ENCODE data around the gene PAX7. TPM values are rescaled to one million over a fixed set of nuclear protein-coding genes. Genes with fewer than 3 reads are reported as not detected.

Gene PAX7
- total RNA-seq, 1 donor from 2014 or later: 1.4 TPM

GRCh38 chr1:18642278-18643095 is 11.8 kb downstream of the PAX7 start:
- Mint-ChIP-seq H3K36me3 (ENCODE audit: low read depth, unreplicated experiment) (peaks cover 6% of the 10 kb centered on the region), H3K27me3 (ENCODE audit: unreplicated experiment) (peaks cover 48% of the 10 kb centered on the region), H3K4me1 (ENCODE audit: unreplicated experiment) (peaks cover 51% of the 10 kb centered on the region), H3K9me3 (ENCODE audit: unreplicated experiment) (no peaks in the 10 kb centered on the region), H3K27ac (ENCODE audit: unreplicated experiment) (no peak overlapping the region), H3K4me3 (ENCODE audit: unreplicated experiment) (peak overlapping the region; percentile 37)
- TF ChIP-seq, protein P1, sequence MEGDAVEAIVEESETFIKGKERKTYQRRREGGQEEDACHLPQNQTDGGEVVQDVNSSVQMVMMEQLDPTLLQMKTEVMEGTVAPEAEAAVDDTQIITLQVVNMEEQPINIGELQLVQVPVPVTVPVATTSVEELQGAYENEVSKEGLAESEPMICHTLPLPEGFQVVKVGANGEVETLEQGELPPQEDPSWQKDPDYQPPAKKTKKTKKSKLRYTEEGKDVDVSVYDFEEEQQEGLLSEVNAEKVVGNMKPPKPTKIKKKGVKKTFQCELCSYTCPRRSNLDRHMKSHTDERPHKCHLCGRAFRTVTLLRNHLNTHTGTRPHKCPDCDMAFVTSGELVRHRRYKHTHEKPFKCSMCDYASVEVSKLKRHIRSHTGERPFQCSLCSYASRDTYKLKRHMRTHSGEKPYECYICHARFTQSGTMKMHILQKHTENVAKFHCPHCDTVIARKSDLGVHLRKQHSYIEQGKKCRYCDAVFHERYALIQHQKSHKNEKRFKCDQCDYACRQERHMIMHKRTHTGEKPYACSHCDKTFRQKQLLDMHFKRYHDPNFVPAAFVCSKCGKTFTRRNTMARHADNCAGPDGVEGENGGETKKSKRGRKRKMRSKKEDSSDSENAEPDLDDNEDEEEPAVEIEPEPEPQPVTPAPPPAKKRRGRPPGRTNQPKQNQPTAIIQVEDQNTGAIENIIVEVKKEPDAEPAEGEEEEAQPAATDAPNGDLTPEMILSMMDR (IDR thresholded peaks at IDR 0.05; ENCODE audit: unreplicated experiment): no peak
- DNase-seq (ENCODE audit: low spot score): no peak

DNA sequence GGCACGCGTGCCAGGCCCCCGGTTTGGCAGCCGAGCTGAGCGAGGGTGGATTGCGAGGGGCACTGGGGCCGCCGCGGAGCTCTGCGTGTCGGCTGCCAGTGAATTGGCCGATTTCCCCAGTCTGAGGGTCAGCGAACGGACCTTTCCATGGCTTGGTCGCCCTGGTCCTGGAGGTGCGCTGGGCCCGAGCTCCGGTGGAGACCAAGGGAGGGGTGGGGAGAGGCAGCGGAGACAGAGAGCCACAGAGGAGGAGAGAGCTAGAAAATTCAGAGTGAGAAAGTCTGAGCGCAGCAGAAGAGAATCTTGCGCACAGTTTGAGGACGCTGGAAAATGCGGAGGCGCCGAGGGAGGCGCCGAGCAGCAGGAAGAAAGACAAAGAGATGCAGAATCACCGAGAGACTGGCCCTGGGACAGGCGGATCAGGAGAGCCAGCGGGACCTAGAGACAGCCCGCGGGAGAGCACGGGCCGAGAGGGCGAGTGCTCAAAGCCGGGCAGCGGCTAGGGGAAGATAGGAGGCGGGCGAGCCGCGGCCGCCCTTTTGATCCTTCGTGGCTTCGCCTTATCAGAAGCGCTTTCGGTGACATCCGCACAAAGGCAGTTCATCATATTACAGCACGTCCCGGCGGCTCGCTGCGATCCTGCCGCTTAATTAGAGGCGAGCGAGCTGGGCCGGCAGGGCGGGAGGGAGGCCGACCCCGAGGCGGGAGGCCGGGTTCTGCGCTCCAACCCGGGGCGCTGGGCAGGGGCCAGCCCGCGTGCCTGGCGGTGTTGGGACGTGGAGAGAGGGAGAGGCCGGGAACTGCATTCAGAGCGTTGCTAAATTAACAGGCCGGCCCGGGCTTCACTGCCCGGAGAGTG is 12.7 kb downstream of the PAX7 start:
- Mint-ChIP-seq H3K9me3 (ENCODE audit: unreplicated experiment) (no peaks in the 10 kb centered on the region), H3K4me1 (ENCODE audit: unreplicated experiment) (peaks cover 45% of the 10 kb centered on the region), H3K27ac (ENCODE audit: unreplicated experiment) (no peak overlapping the region), H3K4me3 (ENCODE audit: unreplicated experiment) (no peak overlapping the region), H3K27me3 (ENCODE audit: unreplicated experiment) (peaks cover 49% of the 10 kb centered on the region), H3K36me3 (ENCODE audit: low read depth, unreplicated experiment) (peaks cover 6% of the 10 kb centered on the region)
- TF ChIP-seq, protein P1 (IDR thresholded peaks at IDR 0.05; ENCODE audit: unreplicated experiment): no peak
- DNase-seq (ENCODE audit: low spot score): peak; percentile 24

- peaks cover 38% of the 10 kb centered on the region for H3K4me1 Mint-ChIP-seq (ENCODE audit: unreplicated experiment)
- DNase-seq (ENCODE audit: low spot score): no peak
- peaks cover 49% of the 10 kb centered on the region for H3K27me3 Mint-ChIP-seq (ENCODE audit: unreplicated experiment)
- H3K27ac Mint-ChIP-seq (ENCODE audit: unreplicated experiment): no peak overlapping the region
- no peaks in the 10 kb centered on the region for H3K9me3 Mint-ChIP-seq (ENCODE audit: unreplicated experiment)
- peaks cover 6% of the 10 kb centered on the region for H3K36me3 Mint-ChIP-seq (ENCODE audit: low read depth, unreplicated experiment)
- TF ChIP-seq, protein P1 (IDR thresholded peaks at IDR 0.05; ENCODE audit: unreplicated experiment): no peak
- H3K4me3 Mint-ChIP-seq (ENCODE audit: unreplicated experiment): peak overlapping the region; percentile 21
These were observed 13.4 kb downstream of the PAX7 start for GRCh38 chr1:18644013-18644399.

DNA sequence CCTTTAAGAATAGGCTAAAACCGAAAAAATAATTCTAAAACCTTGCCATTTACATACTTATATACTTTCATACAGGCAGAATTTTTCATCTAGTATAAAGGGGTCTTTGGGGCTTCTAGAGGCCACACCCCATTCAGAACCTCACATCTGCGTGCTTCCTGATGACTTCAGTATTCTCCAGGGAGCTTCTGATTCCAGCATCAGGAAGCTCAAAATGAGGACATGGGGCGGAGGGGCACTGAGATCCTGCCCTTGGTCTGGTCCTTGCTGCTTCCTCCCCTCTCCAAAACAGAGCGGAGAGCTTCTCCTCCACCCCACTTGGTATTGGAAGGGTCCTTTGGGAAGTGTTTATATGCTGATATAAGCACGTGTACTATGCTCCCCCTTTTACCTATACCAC is 13.8 kb downstream of the PAX7 start:
- no peak overlapping the region for H3K27ac Mint-ChIP-seq (ENCODE audit: unreplicated experiment)
- no peak for DNase-seq (ENCODE audit: low spot score)
- peak overlapping the region; percentile 21 for H3K4me3 Mint-ChIP-seq (ENCODE audit: unreplicated experiment)
- peaks cover 6% of the 10 kb centered on the region for H3K36me3 Mint-ChIP-seq (ENCODE audit: low read depth, unreplicated experiment)
- H3K4me1 Mint-ChIP-seq (ENCODE audit: unreplicated experiment): peaks cover 35% of the 10 kb centered on the region
- H3K9me3 Mint-ChIP-seq (ENCODE audit: unreplicated experiment): no peaks in the 10 kb centered on the region
- H3K27me3 Mint-ChIP-seq (ENCODE audit: unreplicated experiment): peaks cover 47% of the 10 kb centered on the region
- TF ChIP-seq, protein P1 (IDR thresholded peaks at IDR 0.05; ENCODE audit: unreplicated experiment): no peak
